ENCODE results near the gene ZMYND15. TPM values are rescaled to one million over a fixed set of nuclear protein-coding genes. Genes with fewer than 3 reads are reported as not detected.

The ZMYND15 gene
- total RNA-seq, 2 experiments from 2014 or later = not detected

GRCh38 chr17:4719146-4719545 lies 20.5 kb upstream of the ZMYND15 start:
- CTCF ChIA-PET = no interaction called here

GRCh38 chr17:4719684-4720221 lies 19.9 kb upstream of the ZMYND15 start:
- no peak overlapping the region for H3K4me3 Mint-ChIP-seq
- ATAC-seq (no peak), DNase-seq (no peak)
- H3K4me1 Mint-ChIP-seq (ENCODE audit: low read depth) = peaks cover 23% of the 10 kb centered on the region
- no peak overlapping the region for H3K27ac Mint-ChIP-seq
- H3K36me3 Mint-ChIP-seq (ENCODE audit: low read depth) = peaks cover 43% of the 10 kb centered on the region
- no peaks in the 10 kb centered on the region for H3K9me3 Mint-ChIP-seq
- no peaks in the 10 kb centered on the region for H3K27me3 Mint-ChIP-seq
- intact Hi-C loops (cut with micrococcal nuclease) = no loop called here
- TF ChIP-seq CTCF (IDR thresholded peaks at IDR 0.05) = no peak
- CTCF ChIA-PET = no interaction called here
- POLR2A ChIA-PET = interaction anchor here (3.0 kb wide), 1 partner anchor 9 kb away, joined by 17 read pairs; the partner anchor contains the start of gene ARRB2

More at GRCh38 chr17:4719146-4719545, 20.5 kb upstream of the ZMYND15 start:
- Mint-ChIP-seq H3K4me3 (no peak overlapping the region), H3K36me3 (ENCODE audit: low read depth) (peaks cover 45% of the 10 kb centered on the region), H3K27ac (no peak overlapping the region), H3K27me3 (no peaks in the 10 kb centered on the region), H3K9me3 (no peaks in the 10 kb centered on the region), H3K4me1 (ENCODE audit: low read depth) (peaks cover 26% of the 10 kb centered on the region)
- POLR2A ChIA-PET = interaction anchor here (1.0 to 3.0 kb wide), 3 partner anchors 8 to 12 kb away, joined by 3 to 17 read pairs (median 4); partner anchors contain the start of genes ARRB2 and MED11
- intact Hi-C loops (cut with micrococcal nuclease) = no loop called here
- ATAC-seq = no peak
- DNase-seq = no peak
- no peak for TF ChIP-seq CTCF (IDR thresholded peaks at IDR 0.05)

GRCh38 chr17:4720787-4721186 lies 18.8 kb upstream of the ZMYND15 start:
- Mint-ChIP-seq H3K4me3 (no peak overlapping the region), H3K9me3 (no peaks in the 10 kb centered on the region), H3K27me3 (no peaks in the 10 kb centered on the region), H3K36me3 (ENCODE audit: low read depth) (peaks cover 34% of the 10 kb centered on the region), H3K4me1 (ENCODE audit: low read depth) (peaks cover 15% of the 10 kb centered on the region), H3K27ac (peak overlapping the region; percentile 18)
- intact Hi-C loops (cut with micrococcal nuclease) = no loop called here
- no peak for ATAC-seq
- TF ChIP-seq CTCF (IDR thresholded peaks at IDR 0.05) = no peak
- POLR2A ChIA-PET = interaction anchor here (0.7 to 3.0 kb wide), 4 partner anchors 10 to 179 kb away, joined by 3 to 17 read pairs (median 3); partner anchors contain the start of genes ARRB2 and C17orf107
- CTCF ChIA-PET = no interaction called here
- DNase-seq = no peak

GRCh38 chr17:4721203-4722135 lies 18.2 kb upstream of the ZMYND15 start:
- ChIA-PET POLR2A (interaction anchor here (0.6 to 3.0 kb wide), 7 partner anchors 9 to 227 kb away, joined by 3 to 17 read pairs (median 3); partner anchors contain the start of genes ARRB2, C17orf107, PELP1 and PFN1), CTCF (interaction anchor here (0.8 kb wide), 1 partner anchor 66 kb away, joined by 3 read pairs; no protein-coding TSS in a partner anchor)
- ATAC-seq (peak; percentile 56), DNase-seq (peak; percentile 43)
- TF ChIP-seq CTCF (IDR thresholded peaks at IDR 0.05) = no peak
- H3K4me3 Mint-ChIP-seq = no peak overlapping the region
- peaks cover 30% of the 10 kb centered on the region for H3K36me3 Mint-ChIP-seq (ENCODE audit: low read depth)
- H3K9me3 Mint-ChIP-seq = no peaks in the 10 kb centered on the region
- H3K4me1 Mint-ChIP-seq (ENCODE audit: low read depth) = peaks cover 14% of the 10 kb centered on the region
- no peaks in the 10 kb centered on the region for H3K27me3 Mint-ChIP-seq
- intact Hi-C loops (cut with micrococcal nuclease) = no loop called here
- no peak overlapping the region for H3K27ac Mint-ChIP-seq

Measured in activated CD8-positive, alpha-beta T cell treated with anti-CD3 and anti-CD28 coated beads for 36 hours (primary cell).